Duodenal mucosa (tissue), 2 donors: ENCODE data around the gene ITFG2.

Source experiments
- H3K27ac ChIP-seq: one replicate; pipeline ENCODE4 v1.7.0; 2013; ENCODE audit warnings: low read depth, low read length
- H3K27me3 ChIP-seq, 2 donors: one replicate each; pipeline ENCODE4 v1.7.0; 2013; ENCODE audit warnings: low read length in 2 of 2, control low read depth in 1 of 2; ENCODE audit not compliant: insufficient read depth in 2 of 2, control insufficient read depth in 1 of 2
- H3K36me3 ChIP-seq, 2 donors: one replicate each; pipeline ENCODE4 v1.7.0; 2013; ENCODE audit warnings: low read length in 2 of 2, control low read depth in 1 of 2; ENCODE audit not compliant: insufficient read depth in 2 of 2, control insufficient read depth in 1 of 2
- H3K4me1 ChIP-seq, 2 donors: one replicate each; pipeline ENCODE4 v1.7.0; 2013; ENCODE audit warnings: low read length in 2 of 2, control low read depth in 1 of 2; ENCODE audit not compliant: insufficient read depth in 2 of 2, control insufficient read depth in 1 of 2
- H3K4me3 ChIP-seq, 2 donors: one replicate each; pipeline ENCODE4 v1.7.0; 2013; ENCODE audit warnings: low read length in 2 of 2, low read depth in 1 of 2
- H3K9ac ChIP-seq, 2 donors: one replicate each; pipeline ENCODE4 v1.7.0; 2013; ENCODE audit warnings: low read length in 2 of 2, low read depth in 1 of 2
- H3K9me3 ChIP-seq, 2 donors: one replicate each; pipeline ENCODE4 v1.7.0; 2013; ENCODE audit warnings: low read length in 2 of 2, control low read depth in 1 of 2; ENCODE audit not compliant: control insufficient read depth in 1 of 2

The ITFG2 gene

GRCh38 chr12:2805143-2805520 is 7.3 kb upstream of the ITFG2 start:
- no peak overlapping the region for H3K4me3 ChIP-seq
- H3K27ac ChIP-seq: no peak overlapping the region
- no peaks in the 10 kb centered on the region for H3K27me3 ChIP-seq
- no peaks in the 10 kb centered on the region for H3K4me1 ChIP-seq
- no peak overlapping the region for H3K9ac ChIP-seq
- H3K36me3 ChIP-seq: peaks cover 30 to 58% of the 10 kb centered on the region in 2 donors
- no peaks in the 10 kb centered on the region for H3K9me3 ChIP-seq

- Histone ChIP-seq H3K27ac (no peak overlapping the region), H3K9ac (no peak overlapping the region), H3K36me3 (peaks cover 17 to 43% of the 10 kb centered on the region in 2 donors), H3K4me1 (peaks cover 2% of the 10 kb centered on the region in 2 donors), H3K4me3 (no peak overlapping the region), H3K9me3 (no peaks in the 10 kb centered on the region), H3K27me3 (no peaks in the 10 kb centered on the region)
Measured at GRCh38 chr12:2806700-2807099, 5.8 kb upstream of the ITFG2 start.

- H3K27me3 ChIP-seq: no peaks in the 10 kb centered on the region
- H3K9me3 ChIP-seq: no peaks in the 10 kb centered on the region
- peaks cover 18 to 20% of the 10 kb centered on the region in 2 donors for H3K4me1 ChIP-seq
- H3K27ac ChIP-seq: no peak overlapping the region
- H3K9ac ChIP-seq: peak overlapping the region; percentile 69 to 93
- H3K4me3 ChIP-seq: peak overlapping the region; percentile 74 to 100
- peaks cover 0 to 6% of the 10 kb centered on the region in 2 donors for H3K36me3 ChIP-seq
Measured at GRCh38 chr12:2811801-2812200, 667 bp upstream of the ITFG2 start.

- peaks cover 11 to 17% of the 10 kb centered on the region in 2 donors for H3K36me3 ChIP-seq
- no peaks in the 10 kb centered on the region for H3K27me3 ChIP-seq
- peak overlapping the region; percentile 83 to 93 for H3K9ac ChIP-seq
- peaks cover 18 to 20% of the 10 kb centered on the region in 2 donors for H3K4me1 ChIP-seq
- peak overlapping the region; percentile 74 to 100 for H3K4me3 ChIP-seq
- peak overlapping the region; percentile 98 for H3K27ac ChIP-seq
- H3K9me3 ChIP-seq: no peaks in the 10 kb centered on the region
Measured at GRCh38 chr12:2813214-2814185, 1.0 kb downstream of the ITFG2 start.

GRCh38 chr12:2819810-2820209 is 7.3 kb downstream of the ITFG2 start:
- no peaks in the 10 kb centered on the region for H3K27me3 ChIP-seq
- H3K36me3 ChIP-seq: peaks cover 34 to 74% of the 10 kb centered on the region in 2 donors
- H3K4me3 ChIP-seq: no peak overlapping the region
- H3K9ac ChIP-seq: no peak overlapping the region
- H3K4me1 ChIP-seq: no peaks in the 10 kb centered on the region
- H3K9me3 ChIP-seq: no peaks in the 10 kb centered on the region
- H3K27ac ChIP-seq: no peak overlapping the region

- Histone ChIP-seq H3K4me3 (no peak overlapping the region), H3K9me3 (no peaks in the 10 kb centered on the region), H3K27ac (no peak overlapping the region), H3K36me3 (peaks cover 34 to 79% of the 10 kb centered on the region in 2 donors), H3K27me3 (no peaks in the 10 kb centered on the region), H3K4me1 (no peaks in the 10 kb centered on the region), H3K9ac (no peak overlapping the region)
Measured at GRCh38 chr12:2820432-2820831, 8.0 kb downstream of the ITFG2 start.

GRCh38 chr12:2823483-2823882 is 11.0 kb downstream of the ITFG2 start:
- H3K27me3 ChIP-seq: no peaks in the 10 kb centered on the region
- no peak overlapping the region for H3K27ac ChIP-seq
- peaks cover 35 to 94% of the 10 kb centered on the region in 2 donors for H3K36me3 ChIP-seq
- H3K4me1 ChIP-seq: no peaks in the 10 kb centered on the region
- no peak overlapping the region for H3K4me3 ChIP-seq
- H3K9ac ChIP-seq: no peak overlapping the region
- H3K9me3 ChIP-seq: no peaks in the 10 kb centered on the region

GRCh38 chr12:2824541-2824940 is 12.1 kb downstream of the ITFG2 start:
- Histone ChIP-seq H3K9ac (no peak overlapping the region), H3K9me3 (no peaks in the 10 kb centered on the region), H3K27ac (no peak overlapping the region), H3K4me1 (no peaks in the 10 kb centered on the region), H3K27me3 (no peaks in the 10 kb centered on the region), H3K4me3 (no peak overlapping the region), H3K36me3 (peaks cover 35 to 94% of the 10 kb centered on the region in 2 donors)

GRCh38 chr12:2825132-2825531 is 12.7 kb downstream of the ITFG2 start:
- Histone ChIP-seq H3K9ac (no peak overlapping the region), H3K4me1 (no peaks in the 10 kb centered on the region), H3K9me3 (no peaks in the 10 kb centered on the region), H3K4me3 (no peak overlapping the region), H3K27ac (no peak overlapping the region), H3K36me3 (peaks cover 35 to 90% of the 10 kb centered on the region in 2 donors), H3K27me3 (no peaks in the 10 kb centered on the region)

GRCh38 chr12:2826036-2826435 is 13.6 kb downstream of the ITFG2 start:
- H3K36me3 ChIP-seq: peaks cover 30 to 89% of the 10 kb centered on the region in 2 donors
- no peak overlapping the region for H3K4me3 ChIP-seq
- H3K4me1 ChIP-seq: no peaks in the 10 kb centered on the region
- H3K27me3 ChIP-seq: no peaks in the 10 kb centered on the region
- H3K9me3 ChIP-seq: no peaks in the 10 kb centered on the region
- no peak overlapping the region for H3K27ac ChIP-seq
- no peak overlapping the region for H3K9ac ChIP-seq
